ENCODE results near the gene MIDN.

- TF ChIP-seq CTCF (IDR thresholded peaks at IDR 0.05) (no peak), POLR2A (IDR thresholded peaks at IDR 0.05) (no peak)
Measured at GRCh38 chr19:1234051-1234954, 14.1 kb upstream of the MIDN start.
